ENCODE measurements around the gene EEF1AKMT3.
A peak's percentile ranks its signal among the peaks of the same experiment; 100 is the strongest.

Gene EEF1AKMT3

GRCh38 chr12:57751432-57751787 is 21.0 kb upstream of the EEF1AKMT3 start:
- no peak for DNase-seq (ENCODE audit: low spot score)

GRCh38 chr12:57751788-57752667 is 20.4 kb upstream of the EEF1AKMT3 start, which contains the start of gene CDK4:
Gene CDK4 (minus strand): TSS chr12:57752310. CDS start chr12:57751717, 593 bp downstream.
- peak; percentile 99 for DNase-seq (ENCODE audit: low spot score)

DNA sequence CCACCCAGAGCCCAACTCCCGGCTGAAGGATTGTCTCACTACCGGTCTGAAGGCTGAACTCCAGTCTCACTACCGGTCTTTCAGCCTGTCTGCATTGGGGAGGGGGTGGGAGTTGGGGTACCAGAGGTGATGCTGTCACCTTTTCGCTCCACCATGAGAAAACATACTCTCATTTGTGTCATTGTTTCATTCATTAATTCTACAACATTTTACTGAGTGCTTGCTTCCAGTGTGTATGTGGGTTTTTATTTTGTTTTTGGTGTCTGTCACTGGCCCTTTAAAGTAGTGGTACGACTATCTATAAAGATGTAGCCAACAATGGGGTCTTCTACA is 19.8 kb upstream of the EEF1AKMT3 start:
- no peak for DNase-seq (ENCODE audit: low spot score)

DNA sequence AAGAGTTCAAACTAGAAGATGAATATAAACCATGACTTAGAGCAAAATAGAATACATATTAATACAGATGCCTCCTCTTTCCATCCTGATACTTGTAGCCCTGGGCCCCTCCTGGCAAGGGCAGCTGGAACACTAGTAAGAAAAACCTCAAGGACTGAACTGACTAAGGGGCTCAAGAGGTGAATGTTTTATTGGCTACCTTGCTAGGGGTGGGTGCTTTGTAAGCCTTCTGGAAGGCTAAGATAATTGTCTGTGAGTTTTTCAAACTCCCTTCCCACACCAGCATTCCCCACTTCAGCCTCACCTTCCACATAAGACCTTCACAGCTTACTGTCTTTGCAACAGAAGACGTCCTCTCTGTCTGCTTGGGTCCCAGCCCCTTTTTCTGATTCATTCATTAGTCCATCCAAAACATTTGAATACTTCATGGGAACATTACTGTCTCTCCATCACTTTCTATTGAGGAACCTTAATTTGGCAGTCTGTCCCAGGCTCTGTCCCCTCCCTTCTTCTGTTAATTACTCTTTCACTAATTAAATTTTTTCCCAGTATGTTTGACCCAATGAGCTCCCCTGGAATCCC is 18.6 kb upstream of the EEF1AKMT3 start:
- no peak for DNase-seq (ENCODE audit: low spot score)

- DNase-seq (ENCODE audit: low spot score), result peak; percentile 83
Measured at GRCh38 chr12:57754411-57755193, 17.8 kb upstream of the EEF1AKMT3 start, which contains the start of gene MARCHF9. Gene MARCHF9 (plus strand): TSS chr12:57755103. CDS start chr12:57755529, 426 bp downstream.

DNA sequence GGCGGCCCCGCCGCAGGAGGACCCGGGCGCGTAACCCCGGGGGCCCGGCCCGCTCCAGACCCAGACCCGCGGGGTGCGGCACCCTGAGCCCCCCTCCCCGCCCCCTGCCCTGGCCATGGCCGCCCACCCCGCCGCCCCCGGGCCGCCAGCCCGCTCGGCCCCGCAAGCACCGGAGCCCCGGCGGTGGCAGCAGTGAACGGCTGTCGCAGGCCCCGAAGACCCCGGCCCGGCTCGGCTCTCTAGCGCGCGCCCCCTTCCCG is 17.3 kb upstream of the EEF1AKMT3 start:
- no peak for DNase-seq (ENCODE audit: low spot score)

GRCh38 chr12:57755454-57756372 is 16.7 kb upstream of the EEF1AKMT3 start:
- no peak for DNase-seq (ENCODE audit: low spot score)

DNA sequence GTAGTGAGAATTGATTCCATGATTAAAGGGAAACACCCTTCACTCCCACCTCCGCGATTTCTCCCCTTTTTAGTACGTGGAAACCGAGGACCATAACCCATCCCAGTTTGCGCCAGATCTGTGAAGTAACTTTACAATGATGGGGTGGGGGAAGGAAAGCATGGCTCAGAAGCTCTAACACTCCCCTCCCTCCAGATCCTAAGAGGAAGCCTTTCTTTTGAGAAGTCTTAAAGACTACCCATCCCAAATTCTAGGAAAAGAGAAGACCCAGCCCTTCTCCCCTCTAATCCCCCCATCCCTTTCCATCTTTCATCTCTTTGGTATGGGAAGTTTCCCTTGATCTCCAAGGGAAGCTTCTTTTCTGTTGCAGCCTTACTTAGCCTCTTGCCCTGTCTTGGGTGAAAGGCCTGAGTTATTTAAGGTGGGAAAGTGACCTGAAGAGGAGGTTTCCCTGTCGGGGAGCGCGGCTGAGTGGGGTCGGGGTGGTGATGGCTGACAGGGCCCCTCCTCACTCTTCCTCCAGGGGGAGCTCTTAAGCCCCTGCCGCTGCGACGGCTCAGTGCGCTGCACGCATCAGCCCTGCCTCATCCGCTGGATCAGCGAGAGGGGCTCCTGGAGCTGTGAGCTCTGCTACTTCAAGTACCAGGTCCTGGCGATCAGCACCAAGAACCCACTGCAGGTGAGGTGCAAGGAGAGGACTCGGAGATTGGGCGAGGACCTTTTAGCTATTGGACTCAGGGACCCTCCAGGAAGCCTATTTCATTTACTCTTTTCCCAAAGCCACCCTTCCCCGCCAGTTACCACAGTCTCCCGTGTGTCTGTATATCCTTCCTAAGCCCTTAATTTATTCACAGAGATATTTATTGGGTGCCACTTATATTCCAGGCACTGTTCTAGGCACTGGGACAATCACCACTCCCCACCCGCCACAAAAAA is 15.7 kb upstream of the EEF1AKMT3 start:
- no peak for DNase-seq (ENCODE audit: low spot score)

- no peak for DNase-seq (ENCODE audit: low spot score)
Measured at GRCh38 chr12:57757771-57758170, 14.6 kb upstream of the EEF1AKMT3 start.

- no peak for DNase-seq (ENCODE audit: low spot score)
Measured at GRCh38 chr12:57758552-57759359, 13.7 kb upstream of the EEF1AKMT3 start.

DNA sequence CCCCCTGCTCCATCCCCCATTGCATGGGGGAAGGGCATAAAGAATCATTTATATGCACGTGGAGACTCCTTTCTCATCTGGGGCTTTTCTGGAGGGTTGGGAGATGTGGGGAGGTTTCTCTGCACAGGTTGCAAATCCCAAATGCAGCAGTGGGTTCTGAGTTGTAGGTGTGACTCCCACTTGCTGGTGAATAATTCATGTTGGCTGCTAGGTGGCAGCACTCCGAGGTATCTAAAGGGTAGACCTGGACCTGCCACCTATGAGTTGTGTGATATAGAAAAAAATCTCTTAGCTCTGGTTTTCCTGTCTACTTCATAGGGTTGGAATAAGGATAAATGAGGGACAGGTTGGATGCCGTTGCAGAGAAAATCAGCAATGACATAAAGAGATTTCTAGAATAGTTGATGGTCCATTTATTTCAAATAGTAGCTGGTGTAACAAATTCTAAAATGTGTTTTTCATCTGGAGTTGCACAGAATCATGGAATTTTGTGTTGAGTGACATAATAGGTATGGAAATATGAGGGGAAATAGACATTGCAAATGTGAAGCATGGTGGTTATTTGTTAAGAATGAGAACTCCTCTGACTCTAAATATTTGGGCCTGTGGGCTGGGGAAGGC is 12.9 kb upstream of the EEF1AKMT3 start:
- peak; percentile 66 for DNase-seq (ENCODE audit: low spot score)

DNA sequence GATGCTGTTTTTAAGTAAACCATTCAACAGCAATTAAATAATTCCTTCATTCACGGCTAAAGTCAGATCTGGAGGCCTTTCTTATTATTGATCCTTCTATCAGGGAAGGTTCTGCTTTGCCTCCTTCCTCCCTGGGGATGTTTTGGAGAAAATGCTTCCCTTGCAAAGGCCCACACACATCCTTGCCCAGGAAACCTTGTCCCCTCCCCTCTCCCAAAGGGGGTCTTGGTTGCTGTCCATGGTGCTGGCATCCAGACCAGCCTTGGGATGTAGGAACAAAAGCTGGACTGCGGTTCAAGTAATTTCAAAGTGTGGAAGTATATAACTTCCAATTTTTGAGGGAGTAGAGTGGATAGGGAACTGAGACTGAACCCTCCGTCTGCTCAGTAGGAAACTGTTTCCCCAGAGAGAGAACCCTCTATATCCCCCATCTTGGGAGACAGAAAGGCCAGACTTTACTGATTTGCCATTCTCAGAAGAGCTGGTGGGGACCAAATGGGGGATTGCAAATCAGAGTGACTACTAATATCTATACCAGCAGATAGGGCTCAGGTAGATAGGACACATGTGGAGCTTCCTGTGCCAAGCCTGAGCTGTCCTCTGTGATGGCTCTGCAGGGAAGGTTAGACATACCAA is 11.9 kb upstream of the EEF1AKMT3 start:
- DNase-seq (ENCODE audit: low spot score), result no peak

- DNase-seq (ENCODE audit: low spot score), result no peak
Measured at GRCh38 chr12:57761391-57761998, 10.9 kb upstream of the EEF1AKMT3 start.

DNA sequence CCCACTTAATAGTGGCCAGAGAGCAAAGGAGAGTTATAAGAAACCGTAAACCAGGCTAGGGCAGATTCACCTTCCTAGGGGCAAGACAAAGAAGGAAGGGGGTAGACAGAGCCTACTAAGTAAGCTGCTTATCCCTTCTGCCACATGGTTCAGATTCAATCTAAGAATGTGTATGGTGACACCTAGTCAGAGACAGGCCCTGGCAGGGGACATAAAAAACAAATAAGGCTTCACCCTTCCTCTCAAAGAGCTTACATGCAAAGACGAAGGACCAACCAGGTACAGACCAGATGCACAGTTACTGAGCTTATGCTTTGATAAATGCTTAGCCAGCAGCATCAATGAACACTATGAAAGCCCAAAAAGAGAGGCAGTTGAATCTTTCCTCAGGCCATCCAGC is 10.0 kb upstream of the EEF1AKMT3 start:
- DNase-seq (ENCODE audit: low spot score), result no peak

DNA sequence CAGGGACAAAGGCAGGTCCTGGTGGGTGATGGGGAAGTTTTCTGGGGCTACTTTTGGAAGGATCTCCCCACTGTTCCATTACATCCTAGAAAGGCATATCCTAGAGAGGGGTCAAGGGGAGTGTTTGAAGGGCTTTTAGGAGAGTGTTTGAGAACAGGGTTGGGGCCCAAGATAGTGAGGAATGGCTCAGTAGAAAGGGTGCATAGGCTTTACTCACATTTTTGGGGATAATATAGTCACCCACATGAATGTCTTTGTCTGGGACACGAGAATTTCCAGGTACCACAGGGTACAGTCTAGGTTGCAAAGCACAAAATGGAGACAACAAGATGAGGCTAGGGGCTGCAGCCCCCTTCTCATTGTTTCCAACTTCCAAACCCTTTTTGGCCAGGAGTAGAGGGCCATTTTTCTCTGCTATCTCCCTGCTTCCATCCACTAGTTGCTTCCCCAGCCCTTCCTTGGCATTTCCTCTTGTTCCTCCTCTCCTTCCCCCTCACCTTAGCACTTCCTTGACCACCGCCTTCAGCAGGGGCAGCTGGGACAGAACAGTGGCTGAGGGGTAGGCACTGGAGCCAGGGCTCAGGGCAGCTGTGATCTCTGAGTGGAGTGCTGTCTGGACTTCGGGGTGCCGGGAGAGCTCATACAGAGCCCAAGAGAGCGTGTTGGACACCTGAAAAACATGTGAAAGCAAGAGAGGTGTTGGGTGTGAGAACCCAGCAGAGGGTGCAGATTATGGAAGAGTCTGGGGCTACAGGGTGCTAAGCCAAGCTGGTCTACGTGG is 8.3 kb upstream of the EEF1AKMT3 start:
- DNase-seq (ENCODE audit: low spot score), result no peak

GRCh38 chr12:57764662-57765002 is 7.8 kb upstream of the EEF1AKMT3 start:
- peak; percentile 48 for DNase-seq (ENCODE audit: low spot score)

GRCh38 chr12:57765003-57765697 is 7.3 kb upstream of the EEF1AKMT3 start:
- peak; percentile 66 for DNase-seq (ENCODE audit: low spot score)
